Muscle layer of colon (tissue), 2 donors: ENCODE measurements around the gene LRCH4.

Experiments used
- H3K27ac ChIP-seq: one replicate; pipeline ENCODE4 v1.7.0; 2013; ENCODE audit warnings: low read depth, mild to moderate bottlenecking, low read length, moderate library complexity
- H3K27me3 ChIP-seq, 2 donors: one replicate each; pipeline ENCODE4 v1.7.0; 2013; ENCODE audit warnings: low read length in 2 of 2, mild to moderate bottlenecking in 2 of 2; ENCODE audit not compliant: insufficient read depth in 2 of 2, control insufficient read depth in 1 of 2
- H3K36me3 ChIP-seq: one replicate; pipeline ENCODE4 v1.7.0; 2013; ENCODE audit warnings: mild to moderate bottlenecking, low read length; ENCODE audit not compliant: insufficient read depth
- H3K4me1 ChIP-seq: one replicate; pipeline ENCODE4 v1.7.0; 2013; ENCODE audit warnings: mild to moderate bottlenecking, low read length; ENCODE audit not compliant: insufficient read depth
- H3K4me3 ChIP-seq, 2 donors: one replicate each; pipeline ENCODE4 v1.7.0; 2013; ENCODE audit warnings: low read length in 2 of 2, low read depth in 1 of 2, mild to moderate bottlenecking in 1 of 2, moderate library complexity in 1 of 2
- H3K9ac ChIP-seq: one replicate; pipeline ENCODE4 v1.7.0; 2013; ENCODE audit warnings: low read length
- H3K9me3 ChIP-seq: one replicate; pipeline ENCODE4 v1.7.0; 2013; ENCODE audit warnings: mild to moderate bottlenecking, low read length
- donor health status: abdominal sarcoma.
- donor health status: Adenocarcinoma of cecum.

LRCH4 gene

GRCh38 chr7:100620239-100620638 is 34.3 kb upstream of the LRCH4 start:
- H3K9me3 ChIP-seq = no peaks in the 10 kb centered on the region
- no peak overlapping the region for H3K27ac ChIP-seq
- H3K4me3 ChIP-seq = no peak overlapping the region
- no peaks in the 10 kb centered on the region for H3K4me1 ChIP-seq
- H3K27me3 ChIP-seq = no peaks in the 10 kb centered on the region
- peaks cover 5% of the 10 kb centered on the region for H3K36me3 ChIP-seq
- H3K9ac ChIP-seq = no peak overlapping the region

- no peaks in the 10 kb centered on the region for H3K27me3 ChIP-seq
- no peak overlapping the region for H3K4me3 ChIP-seq
- no peaks in the 10 kb centered on the region for H3K9me3 ChIP-seq
Measured at GRCh38 chr7:100614308-100614861, 28.5 kb upstream of the LRCH4 start.

GRCh38 chr7:100613412-100614175 is 27.7 kb upstream of the LRCH4 start:
- no peaks in the 10 kb centered on the region for H3K27me3 ChIP-seq
- H3K9me3 ChIP-seq = no peaks in the 10 kb centered on the region
- peaks cover 10% of the 10 kb centered on the region for H3K4me1 ChIP-seq
- H3K9ac ChIP-seq = peak overlapping the region; percentile 74
- peak overlapping the region; percentile 73 to 77 for H3K4me3 ChIP-seq
- H3K36me3 ChIP-seq = peaks cover 5% of the 10 kb centered on the region
- H3K27ac ChIP-seq = no peak overlapping the region

More at GRCh38 chr7:100614308-100614861, 28.5 kb upstream of the LRCH4 start:
- H3K27ac ChIP-seq = no peak overlapping the region
- no peak overlapping the region for H3K9ac ChIP-seq
- peaks cover 10% of the 10 kb centered on the region for H3K4me1 ChIP-seq
- peaks cover 5% of the 10 kb centered on the region for H3K36me3 ChIP-seq

GRCh38 chr7:100612730-100613390 is 26.9 kb upstream of the LRCH4 start:
- peak overlapping the region; percentile 74 for H3K9ac ChIP-seq
- peak overlapping the region; percentile 99 for H3K27ac ChIP-seq
- H3K4me1 ChIP-seq = peaks cover 10% of the 10 kb centered on the region
- peaks cover 5% of the 10 kb centered on the region for H3K36me3 ChIP-seq
- peak overlapping the region; percentile 73 to 77 for H3K4me3 ChIP-seq
- H3K9me3 ChIP-seq = no peaks in the 10 kb centered on the region
- H3K27me3 ChIP-seq = no peaks in the 10 kb centered on the region

GRCh38 chr7:100611983-100612729 is 26.2 kb upstream of the LRCH4 start, which contains the start of gene MOSPD3:
TSS of gene MOSPD3 (plus strand) at chr7:100612540. CDS start at chr7:100612792, 252 bp downstream.
- H3K27me3 ChIP-seq = no peaks in the 10 kb centered on the region
- H3K9ac ChIP-seq = peak within 1 kb of the TSS; percentile 74
- no peaks in the 10 kb centered on the region for H3K9me3 ChIP-seq
- peaks cover 10% of the 10 kb centered on the region for H3K4me1 ChIP-seq
- H3K27ac ChIP-seq = peak within 1 kb of the TSS; percentile 99
- peak within 1 kb of the TSS; percentile 74 to 77 for H3K4me3 ChIP-seq
- peaks cover 5% of the 10 kb centered on the region for H3K36me3 ChIP-seq

- Histone ChIP-seq H3K4me1 (peaks cover 14% of the 10 kb centered on the region), H3K9ac (no peak overlapping the region), H3K4me3 (no peak overlapping the region), H3K27ac (no peak overlapping the region), H3K36me3 (no peaks in the 10 kb centered on the region), H3K27me3 (no peaks in the 10 kb centered on the region), H3K9me3 (no peaks in the 10 kb centered on the region)
Measured at GRCh38 chr7:100609958-100610357, 24.0 kb upstream of the LRCH4 start.

GRCh38 chr7:100607111-100607510 is 21.2 kb upstream of the LRCH4 start:
- no peak overlapping the region for H3K27ac ChIP-seq
- no peak overlapping the region for H3K9ac ChIP-seq
- no peak overlapping the region for H3K4me3 ChIP-seq
- no peaks in the 10 kb centered on the region for H3K9me3 ChIP-seq
- no peaks in the 10 kb centered on the region for H3K36me3 ChIP-seq
- H3K27me3 ChIP-seq = no peaks in the 10 kb centered on the region
- peaks cover 10% of the 10 kb centered on the region for H3K4me1 ChIP-seq

- H3K9ac ChIP-seq = no peak overlapping the region
- no peak overlapping the region for H3K27ac ChIP-seq
- H3K4me3 ChIP-seq = no peak overlapping the region
- no peaks in the 10 kb centered on the region for H3K36me3 ChIP-seq
- no peaks in the 10 kb centered on the region for H3K27me3 ChIP-seq
- H3K4me1 ChIP-seq = peaks cover 10% of the 10 kb centered on the region
- no peaks in the 10 kb centered on the region for H3K9me3 ChIP-seq
Measured at GRCh38 chr7:100606313-100606712, 20.4 kb upstream of the LRCH4 start.

GRCh38 chr7:100604976-100605911 is 19.3 kb upstream of the LRCH4 start:
- no peaks in the 10 kb centered on the region for H3K27me3 ChIP-seq
- peaks cover 10% of the 10 kb centered on the region for H3K4me1 ChIP-seq

GRCh38 chr7:100604028-100604975 is 18.4 kb upstream of the LRCH4 start:
- Histone ChIP-seq H3K9ac (no peak overlapping the region), H3K36me3 (no peaks in the 10 kb centered on the region), H3K4me1 (peaks cover 10% of the 10 kb centered on the region), H3K27me3 (no peaks in the 10 kb centered on the region), H3K9me3 (no peaks in the 10 kb centered on the region), H3K27ac (peak overlapping the region; percentile 80), H3K4me3 (peak overlapping the region; percentile 52 to 64)

More at GRCh38 chr7:100604976-100605911, 19.3 kb upstream of the LRCH4 start:
- H3K4me3 ChIP-seq = peak overlapping the region; percentile 52 to 64
- no peaks in the 10 kb centered on the region for H3K36me3 ChIP-seq
- H3K9ac ChIP-seq = no peak overlapping the region
- H3K27ac ChIP-seq = peak overlapping the region; percentile 60
- no peaks in the 10 kb centered on the region for H3K9me3 ChIP-seq
